ENCODE measurements around the gene CNOT4. TPM values are rescaled to one million over a fixed set of nuclear protein-coding genes. Genes with fewer than 3 reads are reported as not detected.

Gene CNOT4
- 22.0 TPM for polyA plus RNA-seq (ENCODE audit: insufficient read length)

GRCh38 chr7:135509839-135510591, at the start of gene CNOT4:
TSS of gene CNOT4 (minus strand) at chr7:135510102. CDS start at chr7:135438331, 71,771 bp downstream.
- peak; percentile 89 for DNase-seq (ENCODE audit: low read depth)

GRCh38 chr7:135558881-135559280, 49.0 kb upstream of the CNOT4 start:
- no peak for DNase-seq (ENCODE audit: low read depth)

GRCh38 chr7:135558337-135558767, 48.5 kb upstream of the CNOT4 start:
- DNase-seq (ENCODE audit: low read depth), result peak; percentile 43

GRCh38 chr7:135557455-135558336, 47.8 kb upstream of the CNOT4 start, which contains the start of gene NUP205:
TSS of gene NUP205 (plus strand) at chr7:135557917. CDS start at chr7:135557945, 28 bp downstream.
- peak; percentile 75 for DNase-seq (ENCODE audit: low read depth)

- DNase-seq (ENCODE audit: low read depth), result no peak
Measured at GRCh38 chr7:135553346-135553745, 43.4 kb upstream of the CNOT4 start.

GRCh38 chr7:135552148-135552547, 42.2 kb upstream of the CNOT4 start:
- DNase-seq (ENCODE audit: low read depth), result no peak

GRCh38 chr7:135550196-135550595, 40.3 kb upstream of the CNOT4 start:
- DNase-seq (ENCODE audit: low read depth), result no peak

- DNase-seq (ENCODE audit: low read depth), result no peak
Measured at GRCh38 chr7:135541029-135541428, 31.1 kb upstream of the CNOT4 start.

GRCh38 chr7:135539629-135540028, 29.7 kb upstream of the CNOT4 start:
- no peak for DNase-seq (ENCODE audit: low read depth)

- DNase-seq (ENCODE audit: low read depth), result no peak
Measured at GRCh38 chr7:135538376-135538775, 28.5 kb upstream of the CNOT4 start.

GRCh38 chr7:135537905-135538304, 28.0 kb upstream of the CNOT4 start:
- no peak for DNase-seq (ENCODE audit: low read depth)

- DNase-seq (ENCODE audit: low read depth), result no peak
Measured at GRCh38 chr7:135537453-135537852, 27.6 kb upstream of the CNOT4 start.

GRCh38 chr7:135536150-135536549, 26.2 kb upstream of the CNOT4 start:
- no peak for DNase-seq (ENCODE audit: low read depth)

GRCh38 chr7:135527025-135527424, 17.1 kb upstream of the CNOT4 start:
- DNase-seq (ENCODE audit: low read depth), result no peak

GRCh38 chr7:135525426-135525825, 15.5 kb upstream of the CNOT4 start:
- DNase-seq (ENCODE audit: low read depth), result no peak

GRCh38 chr7:135523146-135523545, 13.2 kb upstream of the CNOT4 start:
- DNase-seq (ENCODE audit: low read depth), result no peak

GRCh38 chr7:135522509-135522908, 12.6 kb upstream of the CNOT4 start:
- DNase-seq (ENCODE audit: low read depth), result no peak

GRCh38 chr7:135519871-135520270, 10.0 kb upstream of the CNOT4 start:
- no peak for DNase-seq (ENCODE audit: low read depth)

- DNase-seq (ENCODE audit: low read depth), result no peak
Measured at GRCh38 chr7:135519233-135519688, 9.4 kb upstream of the CNOT4 start.

GRCh38 chr7:135518748-135519147, 8.8 kb upstream of the CNOT4 start:
- DNase-seq (ENCODE audit: low read depth), result no peak

GRCh38 chr7:135517060-135517459, 7.2 kb upstream of the CNOT4 start:
- no peak for DNase-seq (ENCODE audit: low read depth)

GRCh38 chr7:135514856-135515255, 5.0 kb upstream of the CNOT4 start:
- no peak for DNase-seq (ENCODE audit: low read depth)
